Peyer's patch (tissue), 4 donors: ENCODE results near the gene BPIFB4. TPM values are rescaled to one million over a fixed set of nuclear protein-coding genes. Genes with fewer than 3 reads are reported as not detected.

Experiments used
- DNase-seq, 3 donors: peaks; one replicate each; pipeline ENCODE4 v3.0.0-alpha.2; 2017 to 2019
- H3K27ac ChIP-seq, 4 donors: fragments of 200-600 bp; sonication (generic); one replicate each; pipeline ENCODE4 v1.5.1; 2016 to 2019
- H3K27me3 ChIP-seq, 2 donors: fragments of 200-600 bp; sonication (generic); one replicate each; pipeline ENCODE4 v1.5.1; 2019
- H3K36me3 ChIP-seq, 3 donors: fragments of 200-600 bp; sonication (generic); one replicate each; pipeline ENCODE4 v1.5.1; 2016 to 2019
- H3K4me1 ChIP-seq, 4 donors: fragments of 200-600 bp; sonication (generic); one replicate each; pipeline ENCODE4 v1.5.1; 2016 to 2019
- H3K4me3 ChIP-seq, 4 donors: fragments of 200-600 bp; sonication (generic); 1 replicate in 3 of 4; 2 replicates in 1 of 4; pipeline ENCODE4 v1.5.1; 2016 to 2019; ENCODE audit warnings: mild to moderate bottlenecking in 1 of 4
- H3K9me3 ChIP-seq, 4 donors: fragments of 200-600 bp; sonication (generic); one replicate each; pipeline ENCODE4 v1.5.1; 2016 to 2019; ENCODE audit warnings: mild to moderate bottlenecking in 1 of 4
- POLR2A ChIP-seq, 2 donors: fragments of 450-650 bp; IDR thresholded peaks; one replicate each; pipeline ENCODE4 v1.5.1; 2017; ENCODE audit warnings: antibody characterized with exemption in 2 of 2, mild to moderate bottlenecking in 2 of 2, moderate library complexity in 2 of 2
- total RNA-seq, 4 donors: library from RNA; depleted of rRNA; stranded (reverse); fragments of >200 nt; gene quantifications; one replicate each; pipeline ENCODE4 v1.1.0, GENCODE V29; 2016
- TF ChIP-seq, protein P1 (sequence below), 6 experiments: fragments of 450-650 bp in 4 of 6; fragments of 200-600 bp in 2 of 6; sonication (generic) in 1 of 6; IDR thresholded peaks; one replicate each; pipeline ENCODE4 v1.5.1; 2017 to 2019; ENCODE audit warnings: antibody characterized with exemption in 6 of 6, mild to moderate bottlenecking in 3 of 6, moderate library complexity in 1 of 6

Gene BPIFB4
- total RNA-seq, 4 donors from 2014 or later = not detected

GRCh38 chr20:33034115-33034514 is 45.3 kb upstream of the BPIFB4 start:
- H3K4me1 ChIP-seq = no peaks in the 10 kb centered on the region
- no peak for DNase-seq
- H3K9me3 ChIP-seq = no peaks in the 10 kb centered on the region
- no peaks in the 10 kb centered on the region for H3K27me3 ChIP-seq
- no peak overlapping the region for H3K27ac ChIP-seq
- H3K4me3 ChIP-seq = no peak overlapping the region
- H3K36me3 ChIP-seq = no peaks in the 10 kb centered on the region
- TF ChIP-seq POLR2A (IDR thresholded peaks at IDR 0.05) = no peak

DNA sequence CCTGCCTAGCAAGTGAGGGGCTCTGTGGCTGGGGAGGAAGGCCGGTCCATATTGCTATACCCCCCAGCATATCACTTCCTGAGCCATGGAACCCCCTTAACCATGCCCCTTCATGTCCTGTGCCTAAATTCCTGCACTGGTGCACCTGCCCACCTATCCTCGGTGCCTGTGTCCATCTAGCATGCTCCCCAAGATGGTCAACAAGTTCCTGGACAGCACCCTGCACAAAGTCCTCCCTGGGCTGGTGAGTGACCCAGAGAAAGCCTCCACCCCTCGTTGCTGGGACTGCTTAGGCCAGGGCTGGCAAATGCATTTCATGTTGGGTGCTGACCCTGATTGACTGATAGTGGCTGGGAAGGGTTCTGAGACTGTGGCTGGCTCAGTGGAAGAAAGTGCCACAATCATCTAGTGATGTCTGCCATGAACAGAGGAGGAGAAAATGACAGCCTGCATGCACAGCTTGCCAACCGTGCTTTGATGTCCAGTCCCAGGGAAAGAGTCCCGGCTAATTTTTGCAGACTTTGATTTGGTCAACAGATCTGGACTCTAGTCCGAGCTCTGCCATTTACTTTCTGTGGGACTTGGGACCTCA is 44.4 kb upstream of the BPIFB4 start:
- no peak overlapping the region for H3K27ac ChIP-seq
- TF ChIP-seq POLR2A (IDR thresholded peaks at IDR 0.05) = no peak
- TF ChIP-seq, protein P1, sequence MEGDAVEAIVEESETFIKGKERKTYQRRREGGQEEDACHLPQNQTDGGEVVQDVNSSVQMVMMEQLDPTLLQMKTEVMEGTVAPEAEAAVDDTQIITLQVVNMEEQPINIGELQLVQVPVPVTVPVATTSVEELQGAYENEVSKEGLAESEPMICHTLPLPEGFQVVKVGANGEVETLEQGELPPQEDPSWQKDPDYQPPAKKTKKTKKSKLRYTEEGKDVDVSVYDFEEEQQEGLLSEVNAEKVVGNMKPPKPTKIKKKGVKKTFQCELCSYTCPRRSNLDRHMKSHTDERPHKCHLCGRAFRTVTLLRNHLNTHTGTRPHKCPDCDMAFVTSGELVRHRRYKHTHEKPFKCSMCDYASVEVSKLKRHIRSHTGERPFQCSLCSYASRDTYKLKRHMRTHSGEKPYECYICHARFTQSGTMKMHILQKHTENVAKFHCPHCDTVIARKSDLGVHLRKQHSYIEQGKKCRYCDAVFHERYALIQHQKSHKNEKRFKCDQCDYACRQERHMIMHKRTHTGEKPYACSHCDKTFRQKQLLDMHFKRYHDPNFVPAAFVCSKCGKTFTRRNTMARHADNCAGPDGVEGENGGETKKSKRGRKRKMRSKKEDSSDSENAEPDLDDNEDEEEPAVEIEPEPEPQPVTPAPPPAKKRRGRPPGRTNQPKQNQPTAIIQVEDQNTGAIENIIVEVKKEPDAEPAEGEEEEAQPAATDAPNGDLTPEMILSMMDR (IDR thresholded peaks at IDR 0.05) = no peak
- H3K4me1 ChIP-seq = no peaks in the 10 kb centered on the region
- DNase-seq = no peak
- no peaks in the 10 kb centered on the region for H3K27me3 ChIP-seq
- no peaks in the 10 kb centered on the region for H3K9me3 ChIP-seq
- H3K36me3 ChIP-seq = no peaks in the 10 kb centered on the region
- no peak overlapping the region for H3K4me3 ChIP-seq

- no peak for TF ChIP-seq POLR2A (IDR thresholded peaks at IDR 0.05)
- TF ChIP-seq, protein P1 (IDR thresholded peaks at IDR 0.05) = no peak
- DNase-seq = no peak
- H3K9me3 ChIP-seq = no peaks in the 10 kb centered on the region
- no peak overlapping the region for H3K4me3 ChIP-seq
- no peaks in the 10 kb centered on the region for H3K36me3 ChIP-seq
- H3K27me3 ChIP-seq = no peaks in the 10 kb centered on the region
- H3K27ac ChIP-seq = no peak overlapping the region
- no peaks in the 10 kb centered on the region for H3K4me1 ChIP-seq
These were observed 42.0 kb upstream of the BPIFB4 start for GRCh38 chr20:33037456-33037855.

DNA sequence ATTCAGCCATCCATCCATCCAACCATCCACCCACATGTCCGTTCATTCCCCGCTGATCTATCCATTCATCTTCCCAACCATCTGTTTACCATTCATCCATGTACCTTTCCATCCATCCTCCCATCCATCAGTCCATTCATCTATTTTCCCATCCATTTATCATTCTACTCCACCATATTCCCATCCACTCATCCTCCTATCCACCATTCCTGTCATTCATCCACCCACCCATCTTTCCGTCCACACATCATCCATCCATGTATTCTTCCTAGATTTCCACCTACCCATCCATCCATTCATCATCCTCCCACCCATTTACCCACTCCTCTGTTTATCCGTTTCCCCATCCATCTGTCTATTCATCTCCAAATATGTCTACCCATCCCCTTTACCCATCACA is 41.2 kb upstream of the BPIFB4 start:
- DNase-seq = no peak
- Histone ChIP-seq H3K4me1 (no peaks in the 10 kb centered on the region), H3K4me3 (no peak overlapping the region), H3K9me3 (no peaks in the 10 kb centered on the region), H3K36me3 (no peaks in the 10 kb centered on the region), H3K27me3 (no peaks in the 10 kb centered on the region), H3K27ac (no peak overlapping the region)
- TF ChIP-seq, protein P1 (IDR thresholded peaks at IDR 0.05) = no peak
- no peak for TF ChIP-seq POLR2A (IDR thresholded peaks at IDR 0.05)

- Histone ChIP-seq H3K27ac (no peak overlapping the region), H3K9me3 (peaks cover 0 to 2% (median 0%) of the 10 kb centered on the region in 4 donors), H3K36me3 (no peaks in the 10 kb centered on the region), H3K27me3 (no peaks in the 10 kb centered on the region), H3K4me1 (no peaks in the 10 kb centered on the region), H3K4me3 (no peak overlapping the region)
- no peak for DNase-seq
- TF ChIP-seq, protein P1 (IDR thresholded peaks at IDR 0.05) = no peak
- no peak for TF ChIP-seq POLR2A (IDR thresholded peaks at IDR 0.05)
These were observed 37.0 kb upstream of the BPIFB4 start for GRCh38 chr20:33042430-33042829.

DNA sequence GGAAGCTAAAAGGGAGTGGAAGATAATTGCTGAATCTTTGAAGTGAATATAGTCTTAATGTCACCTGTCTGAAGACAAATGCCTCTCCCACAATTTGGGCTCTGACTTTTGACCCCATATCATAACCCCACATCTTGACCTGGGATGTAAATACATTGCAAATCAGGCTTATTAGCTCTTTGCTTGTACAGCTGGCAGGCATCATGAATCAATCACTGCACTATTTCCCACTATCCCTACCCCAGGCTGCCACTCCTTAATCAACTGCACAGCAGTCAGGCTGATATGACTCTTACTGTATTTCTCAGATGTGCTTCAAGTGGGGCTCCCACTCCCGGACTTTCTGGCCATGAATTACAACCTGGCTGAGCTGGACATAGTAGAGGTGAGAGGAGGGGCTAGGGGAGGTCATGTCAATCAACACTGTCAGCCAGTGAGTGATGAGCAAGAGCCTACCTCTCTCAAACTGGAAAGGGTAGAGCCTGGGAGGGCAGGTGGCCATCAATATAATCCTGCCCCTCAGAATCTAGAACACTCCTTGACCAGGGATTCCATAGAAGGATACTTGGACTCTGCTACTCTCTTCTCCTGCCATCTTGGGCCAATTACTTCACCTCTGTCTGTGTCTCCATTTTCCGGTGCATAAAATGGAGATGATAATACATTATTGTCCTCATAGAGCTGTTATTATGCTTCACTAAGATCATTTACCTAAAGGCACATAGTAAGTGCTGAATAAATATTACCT is 36.3 kb upstream of the BPIFB4 start:
- Histone ChIP-seq H3K27me3 (no peaks in the 10 kb centered on the region), H3K4me1 (no peaks in the 10 kb centered on the region), H3K9me3 (peaks cover 0 to 2% (median 0%) of the 10 kb centered on the region in 4 donors), H3K4me3 (no peak overlapping the region), H3K27ac (no peak overlapping the region), H3K36me3 (no peaks in the 10 kb centered on the region)
- no peak for DNase-seq
- TF ChIP-seq, protein P1 (IDR thresholded peaks at IDR 0.05) = no peak
- TF ChIP-seq POLR2A (IDR thresholded peaks at IDR 0.05) = no peak
